Skeletal muscle tissue (tissue), 4 donors: ENCODE data around the gene CGB8. TPM values are rescaled to one million over a fixed set of nuclear protein-coding genes. Genes with fewer than 3 reads are reported as not detected.
"Not testable (repeated sequence)": the region's sequence is repeated elsewhere in the genome, so short reads cannot be mapped to it uniquely, and the experiment has no call there.

ENCODE experiments used
- H3K27ac ChIP-seq: one replicate; pipeline ENCODE4 v1.7.0; 2013; ENCODE audit warnings: mild to moderate bottlenecking, low read depth, low read length, inconsistent platforms
- H3K27me3 ChIP-seq, 3 donors: one replicate each; pipeline ENCODE4 v1.7.0; 2013; ENCODE audit warnings: low read length in 3 of 3; ENCODE audit not compliant: control insufficient read depth in 3 of 3, insufficient read depth in 3 of 3
- H3K36me3 ChIP-seq, 3 donors: one replicate each; pipeline ENCODE4 v1.7.0; 2013; ENCODE audit warnings: low read length in 3 of 3; ENCODE audit not compliant: control insufficient read depth in 3 of 3, insufficient read depth in 3 of 3
- H3K4me1 ChIP-seq, 3 donors: one replicate each; pipeline ENCODE4 v1.7.0; 2013; ENCODE audit warnings: low read length in 3 of 3, mild to moderate bottlenecking in 3 of 3; ENCODE audit not compliant: control insufficient read depth in 3 of 3, insufficient read depth in 3 of 3
- H3K4me3 ChIP-seq, 3 donors: one replicate each; pipeline ENCODE4 v1.7.0; 2013; ENCODE audit warnings: low read length in 3 of 3
- H3K9ac ChIP-seq, 3 donors: one replicate each; pipeline ENCODE4 v1.7.0; 2013; ENCODE audit warnings: low read length in 3 of 3, mild to moderate bottlenecking in 3 of 3, moderate library complexity in 2 of 3, low read depth in 1 of 3
- H3K9me3 ChIP-seq, 3 donors: one replicate each; pipeline ENCODE4 v1.7.0; 2013; ENCODE audit warnings: low read length in 3 of 3; ENCODE audit not compliant: control insufficient read depth in 3 of 3
- total RNA-seq: library from RNA; depleted of rRNA; stranded (reverse); fragments of >200 nt; gene quantifications from one replicate; pipeline ENCODE4 v1.2.3, GENCODE V29; 2014
- donor health status: Osteomylitis.

Gene CGB8
- total RNA-seq, 1 donor from 2014 or later = not detected

DNA sequence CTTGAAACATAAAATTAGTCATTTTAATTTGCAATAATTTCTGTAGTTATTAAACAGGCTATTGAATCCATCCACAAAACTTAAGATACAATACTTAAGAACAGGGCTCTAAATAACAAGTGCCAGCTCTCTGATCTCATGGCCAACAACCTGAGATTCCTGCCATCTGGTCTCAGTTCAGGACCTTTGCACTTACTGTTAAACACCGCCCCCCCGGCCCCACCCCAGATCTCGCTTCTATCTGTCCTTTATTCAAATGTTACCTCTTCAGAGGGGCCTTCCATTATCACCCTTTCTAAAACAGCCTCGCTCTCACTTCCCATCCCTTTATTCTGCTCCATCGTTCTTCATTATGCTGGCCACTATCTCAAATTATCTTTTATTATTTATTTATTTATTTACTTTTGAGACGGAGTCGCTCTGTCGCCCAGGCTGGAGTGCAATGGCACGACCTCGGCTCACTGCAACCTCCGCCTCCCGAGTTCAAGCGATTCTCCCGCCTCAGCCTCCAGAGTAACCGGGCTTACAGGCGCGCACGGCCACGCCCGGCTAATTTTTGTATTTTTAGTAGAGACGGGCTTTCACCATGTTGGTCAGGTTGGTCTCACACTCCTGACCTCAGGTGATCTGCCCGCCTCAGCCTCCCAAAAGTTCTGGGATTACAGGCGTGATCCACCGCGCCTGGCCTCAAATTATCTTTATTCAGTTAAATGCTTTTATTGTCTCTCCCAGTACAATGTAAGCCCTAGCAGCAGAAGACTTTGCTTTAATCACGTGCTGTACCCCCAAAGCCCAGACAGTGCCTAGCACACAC lies 35.5 kb upstream of the CGB8 start:
- no peaks in the 10 kb centered on the region for H3K9me3 ChIP-seq
- peak overlapping the region; percentile 92 for H3K27ac ChIP-seq
- peaks cover 17 to 37% (median 21%) of the 10 kb centered on the region in 3 donors for H3K4me1 ChIP-seq
- H3K27me3 ChIP-seq = no peaks in the 10 kb centered on the region
- peak overlapping the region; percentile 90 to 99 (median 95) for H3K9ac ChIP-seq
- H3K4me3 ChIP-seq = peak overlapping the region; percentile 94 to 97 (median 96)
- peaks cover 12 to 14% (median 13%) of the 10 kb centered on the region in 3 donors for H3K36me3 ChIP-seq

DNA sequence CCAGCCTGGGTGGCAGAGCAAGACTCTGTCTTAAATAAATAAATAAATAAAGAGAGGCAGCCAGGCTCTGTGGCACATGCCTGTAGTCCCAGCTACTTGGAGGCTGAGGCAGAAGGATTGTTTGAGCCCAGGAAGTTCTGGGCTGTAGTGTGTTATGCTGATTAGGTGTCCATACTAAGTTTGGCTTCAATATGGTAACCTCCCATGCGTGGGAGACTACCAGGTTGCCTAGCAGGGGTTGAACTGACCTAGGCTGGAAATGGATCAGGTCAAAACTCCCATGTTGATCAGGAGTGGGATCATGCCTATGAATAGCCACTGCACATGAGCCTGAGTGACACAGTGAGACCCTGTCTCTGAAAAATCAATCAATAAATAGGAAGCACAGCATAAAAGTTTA lies 32.4 kb upstream of the CGB8 start:
- Histone ChIP-seq H3K4me1 (peaks cover 4 to 13% (median 8%) of the 10 kb centered on the region in 3 donors), H3K4me3 (no peak overlapping the region), H3K9me3 (no peaks in the 10 kb centered on the region), H3K27ac (no peak overlapping the region), H3K36me3 (peaks cover 0 to 1% (median under 1%) of the 10 kb centered on the region in 3 donors), H3K9ac (no peak overlapping the region), H3K27me3 (no peaks in the 10 kb centered on the region)

DNA sequence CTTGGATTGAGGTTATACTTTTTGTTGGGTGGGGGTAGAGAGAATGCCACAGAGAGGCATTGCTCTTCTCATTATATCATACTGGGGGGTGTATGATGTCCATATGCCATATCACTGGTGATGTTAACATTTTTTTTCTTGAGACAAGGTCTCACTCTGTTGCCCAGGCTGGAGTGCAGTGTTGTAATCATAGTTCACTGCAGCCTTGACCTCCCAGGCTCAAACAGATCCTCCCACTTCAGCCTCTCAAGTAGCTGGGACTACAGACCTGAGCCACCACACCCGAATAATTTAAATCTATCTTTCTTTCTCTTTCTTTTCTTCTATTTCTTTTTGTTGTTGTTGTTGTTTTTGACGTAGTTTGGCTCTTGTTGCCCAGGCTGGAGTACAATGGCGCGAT lies 31.5 kb upstream of the CGB8 start:
- Histone ChIP-seq H3K9me3 (no peaks in the 10 kb centered on the region), H3K27ac (no peak overlapping the region), H3K36me3 (no peaks in the 10 kb centered on the region), H3K4me1 (peaks cover under 1 to 5% (median 3%) of the 10 kb centered on the region in 3 donors), H3K9ac (no peak overlapping the region), H3K27me3 (no peaks in the 10 kb centered on the region), H3K4me3 (no peak overlapping the region)

GRCh38 chr19:49074869-49075268 lies 26.0 kb upstream of the CGB8 start:
- Histone ChIP-seq H3K4me3 (peak overlapping the region in 1 of 3 donors; percentile 5), H3K4me1 (peaks cover 20 to 29% (median 24%) of the 10 kb centered on the region in 3 donors), H3K9ac (peak overlapping the region in 2 of 3 donors; percentile 27 to 33), H3K27me3 (peaks cover 3 to 14% (median 12%) of the 10 kb centered on the region in 3 donors)
- H3K9me3 ChIP-seq, H3K36me3 ChIP-seq, H3K27ac ChIP-seq: not testable (repeated sequence)

- Histone ChIP-seq H3K4me1 (peaks cover 30 to 40% (median 35%) of the 10 kb centered on the region in 3 donors), H3K9ac (peak overlapping the region; percentile 90 to 93 (median 90)), H3K36me3 (peaks cover 0 to 6% (median 3%) of the 10 kb centered on the region in 3 donors), H3K4me3 (peak overlapping the region; percentile 68 to 77 (median 71)), H3K9me3 (no peaks in the 10 kb centered on the region), H3K27ac (peak overlapping the region; percentile 93), H3K27me3 (peaks cover 3 to 14% (median 12%) of the 10 kb centered on the region in 3 donors)
These were observed 24.8 kb upstream of the CGB8 start for GRCh38 chr19:49073514-49074378.

DNA sequence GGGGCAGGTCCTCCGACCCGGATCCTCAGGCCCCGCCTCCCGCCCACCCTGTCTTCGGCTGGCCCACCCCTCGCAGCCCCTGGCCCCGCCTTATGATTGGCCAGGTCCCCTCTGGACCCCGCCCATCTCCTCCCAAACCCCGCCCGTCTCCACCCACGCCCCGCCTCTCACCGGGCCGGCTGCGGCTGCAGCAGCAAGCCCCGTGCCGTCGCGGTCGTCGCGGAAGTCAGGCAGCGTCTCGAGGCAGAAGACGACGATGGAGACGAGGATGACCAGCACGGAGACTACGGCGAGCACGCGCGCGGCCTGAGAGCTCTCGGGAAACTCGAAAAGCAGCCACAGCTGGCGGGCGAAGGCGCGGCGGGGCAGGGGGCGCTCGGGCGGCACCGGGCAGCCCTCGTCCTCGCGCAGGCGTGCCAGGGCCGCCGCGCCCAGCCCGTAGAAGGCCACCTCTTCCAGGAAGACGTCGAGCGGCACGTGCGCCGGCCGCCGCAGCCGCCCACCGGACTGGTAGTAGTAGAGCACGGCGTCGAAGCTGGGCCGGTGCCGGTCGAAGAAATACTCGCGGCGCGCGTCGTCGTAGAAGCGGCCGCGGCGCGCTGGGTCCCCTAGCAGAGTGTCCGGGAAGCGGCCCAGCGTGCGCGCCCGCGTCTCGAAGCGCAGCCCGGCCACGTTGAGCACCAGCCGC lies 23.1 kb upstream of the CGB8 start:
- Histone ChIP-seq H3K27ac (peak overlapping the region; percentile 88), H3K4me3 (peak overlapping the region in 2 of 3 donors; percentile 67), H3K36me3 (peaks cover 0 to 6% (median 3%) of the 10 kb centered on the region in 3 donors), H3K9ac (peak overlapping the region; percentile 69 to 79 (median 70)), H3K27me3 (peaks cover 3 to 14% (median 12%) of the 10 kb centered on the region in 3 donors), H3K9me3 (no peaks in the 10 kb centered on the region), H3K4me1 (peaks cover 45 to 51% (median 49%) of the 10 kb centered on the region in 3 donors)

DNA sequence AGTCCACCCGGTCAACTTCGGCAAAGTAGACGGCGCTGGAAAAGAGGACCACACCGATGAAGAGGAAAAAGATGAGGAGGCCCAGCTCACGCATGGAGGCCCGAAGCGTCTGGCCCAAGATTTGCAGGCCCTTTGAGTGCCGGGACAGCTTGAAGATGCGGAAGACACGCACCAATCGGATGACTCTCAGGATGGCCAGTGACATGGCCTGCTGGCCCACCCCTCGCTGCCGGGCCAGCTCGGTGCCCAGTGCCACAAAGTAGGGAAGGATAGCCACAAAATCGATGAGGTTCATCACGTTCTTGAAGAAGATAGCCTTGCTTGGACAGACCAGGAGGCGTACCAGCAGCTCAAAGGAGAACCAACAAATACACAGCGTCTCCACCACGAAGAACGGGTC lies 21.5 kb upstream of the CGB8 start:
- no peaks in the 10 kb centered on the region for H3K9me3 ChIP-seq
- H3K27ac ChIP-seq = peak overlapping the region; percentile 88
- H3K4me1 ChIP-seq = peaks cover 54 to 60% (median 59%) of the 10 kb centered on the region in 3 donors
- H3K36me3 ChIP-seq = peaks cover 0 to 6% (median 3%) of the 10 kb centered on the region in 3 donors
- peak overlapping the region in 2 of 3 donors; percentile 29 to 50 for H3K4me3 ChIP-seq
- H3K9ac ChIP-seq = peak overlapping the region in 1 of 3 donors; percentile 23
- H3K27me3 ChIP-seq = peaks cover 3 to 14% (median 14%) of the 10 kb centered on the region in 3 donors

DNA sequence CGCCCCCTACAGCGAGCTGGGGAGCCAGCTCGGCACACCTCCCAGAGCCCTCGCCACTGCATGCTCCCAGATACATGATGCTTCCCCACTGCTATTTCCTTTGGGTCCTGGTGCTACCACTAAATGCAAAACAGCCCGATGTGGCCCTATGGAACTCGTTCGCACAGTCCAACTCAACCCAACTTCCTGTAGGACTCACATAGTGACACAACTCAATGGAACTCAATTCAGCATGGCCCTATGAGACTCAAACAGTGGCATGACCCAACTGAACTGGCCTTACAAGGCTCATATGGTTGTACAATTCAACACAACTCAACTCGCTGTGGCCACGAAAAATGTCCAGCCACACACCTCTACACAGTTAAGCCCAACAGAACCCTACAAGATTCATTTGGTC lies 20.1 kb upstream of the CGB8 start:
- Histone ChIP-seq H3K27ac (peak overlapping the region; percentile 43), H3K4me3 (peak overlapping the region in 1 of 3 donors; percentile 50), H3K9me3 (no peaks in the 10 kb centered on the region), H3K27me3 (peaks cover 3 to 16% (median 15%) of the 10 kb centered on the region in 3 donors), H3K4me1 (peaks cover 46 to 57% (median 55%) of the 10 kb centered on the region in 3 donors), H3K9ac (no peak overlapping the region), H3K36me3 (peaks cover 0 to 6% (median 3%) of the 10 kb centered on the region in 3 donors)

- Histone ChIP-seq H3K4me3 (no peak overlapping the region), H3K4me1 (peaks cover 46 to 54% (median 52%) of the 10 kb centered on the region in 3 donors), H3K27me3 (peaks cover 0 to 17% (median 10%) of the 10 kb centered on the region in 3 donors), H3K9ac (peak overlapping the region; percentile 47 to 86 (median 61)), H3K9me3 (no peaks in the 10 kb centered on the region), H3K36me3 (peaks cover 0 to 6% (median 3%) of the 10 kb centered on the region in 3 donors), H3K27ac (peak overlapping the region; percentile 97)
These were observed 18.6 kb upstream of the CGB8 start for GRCh38 chr19:49067554-49067953.
